ENCODE results near the gene RELT. TPM values are rescaled to one million over a fixed set of nuclear protein-coding genes. Genes with fewer than 3 reads are reported as not detected.

RELT gene
- total RNA-seq, 2 experiments from 2014 or later, result 21.5 to 30.8 TPM

DNA sequence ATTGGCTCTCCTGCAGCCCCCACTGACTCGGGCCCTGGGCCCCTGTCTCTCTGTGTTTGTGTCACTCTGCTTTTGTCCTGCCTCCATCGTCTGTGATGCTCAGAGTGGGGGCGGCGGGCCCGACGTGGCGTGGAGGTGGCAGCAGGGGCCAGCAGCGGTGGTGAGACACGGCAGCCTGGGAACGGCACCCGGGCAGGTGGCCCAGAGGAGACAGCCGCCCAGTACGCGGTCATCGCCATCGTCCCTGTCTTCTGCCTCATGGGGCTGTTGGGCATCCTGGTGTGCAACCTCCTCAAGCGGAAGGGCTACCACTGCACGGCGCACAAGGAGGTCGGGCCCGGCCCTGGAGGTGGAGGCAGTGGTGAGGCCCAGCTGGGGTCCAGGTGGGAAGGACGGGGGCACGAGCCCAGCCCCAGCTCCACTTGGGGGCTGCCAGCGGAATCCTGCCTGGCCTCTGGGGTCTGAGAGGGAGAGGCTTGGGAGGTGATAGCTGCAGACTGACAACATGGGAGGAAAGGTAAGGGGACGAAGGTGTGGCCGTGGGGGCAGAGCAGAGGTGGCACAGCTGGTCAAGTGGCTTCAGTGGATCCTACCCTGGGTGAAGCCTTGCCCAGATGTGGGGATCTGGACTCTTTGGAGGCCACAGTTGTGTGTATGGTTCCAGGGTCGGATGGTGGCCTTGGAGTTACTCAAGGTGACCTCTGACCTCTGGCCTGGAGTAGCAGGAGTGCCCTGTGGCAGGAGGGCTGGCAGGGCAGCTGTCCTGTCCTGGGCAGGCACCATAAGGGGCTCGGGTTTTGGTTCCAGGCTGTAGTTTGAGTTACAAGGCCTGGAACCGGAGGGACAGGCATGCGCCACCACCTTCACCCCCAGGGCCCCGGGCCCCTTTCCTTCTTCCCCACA is 16.2 kb downstream of the RELT start:
- no peak for DNase-seq (ENCODE audit: low spot score)
- no TSS peak for BruUV-seq (replicated peaks)
- CTCF ChIA-PET (ENCODE audit: unreplicated experiment), result interaction anchor here (0.9 to 2.3 kb wide), 3 partner anchors 7 to 41 kb away, joined by 3 to 10 read pairs (median 9); no protein-coding TSS in a partner anchor
- Histone ChIP-seq H3K4me1 (ENCODE audit: insufficient read depth, low read length, poor library complexity, severe bottlenecking) (peaks cover 27% of the 10 kb centered on the region), H3K36me3 (ENCODE audit: insufficient read depth, low read length) (peaks cover 64% of the 10 kb centered on the region; the same call in 1 of the 2 replicates), H3K4me3 (ENCODE audit: low read depth, low read length, poor library complexity, severe bottlenecking) (no peak overlapping the region), H3K9me3 (ENCODE audit: low read length) (no peaks in the 10 kb centered on the region), H3K9me2 (ENCODE audit: insufficient read depth, low read length) (no peaks in the 10 kb centered on the region), H4K20me1 (ENCODE audit: insufficient read depth, low read length) (no peaks in the 10 kb centered on the region), H3K79me2 (ENCODE audit: insufficient read depth, low read depth, low read length) (peaks cover 4% of the 10 kb centered on the region; the same call in 1 of the 2 replicates), H3K27ac (ENCODE audit: low read depth, low read length, poor library complexity, severe bottlenecking) (no peak overlapping the region), H2AFZ (ENCODE audit: low read length) (no peak overlapping the region), H3K4me2 (ENCODE audit: low read length) (no peak overlapping the region)
- intact Hi-C loops (cut with micrococcal nuclease; ENCODE audit: unreplicated experiment), result loop anchor here (1.0 to 2.0 kb wide), 2 partner anchors 16 to 41 kb away; partner anchors contain the start of gene RELT
- TF ChIP-seq, protein P1, sequence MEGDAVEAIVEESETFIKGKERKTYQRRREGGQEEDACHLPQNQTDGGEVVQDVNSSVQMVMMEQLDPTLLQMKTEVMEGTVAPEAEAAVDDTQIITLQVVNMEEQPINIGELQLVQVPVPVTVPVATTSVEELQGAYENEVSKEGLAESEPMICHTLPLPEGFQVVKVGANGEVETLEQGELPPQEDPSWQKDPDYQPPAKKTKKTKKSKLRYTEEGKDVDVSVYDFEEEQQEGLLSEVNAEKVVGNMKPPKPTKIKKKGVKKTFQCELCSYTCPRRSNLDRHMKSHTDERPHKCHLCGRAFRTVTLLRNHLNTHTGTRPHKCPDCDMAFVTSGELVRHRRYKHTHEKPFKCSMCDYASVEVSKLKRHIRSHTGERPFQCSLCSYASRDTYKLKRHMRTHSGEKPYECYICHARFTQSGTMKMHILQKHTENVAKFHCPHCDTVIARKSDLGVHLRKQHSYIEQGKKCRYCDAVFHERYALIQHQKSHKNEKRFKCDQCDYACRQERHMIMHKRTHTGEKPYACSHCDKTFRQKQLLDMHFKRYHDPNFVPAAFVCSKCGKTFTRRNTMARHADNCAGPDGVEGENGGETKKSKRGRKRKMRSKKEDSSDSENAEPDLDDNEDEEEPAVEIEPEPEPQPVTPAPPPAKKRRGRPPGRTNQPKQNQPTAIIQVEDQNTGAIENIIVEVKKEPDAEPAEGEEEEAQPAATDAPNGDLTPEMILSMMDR (conservative IDR thresholded peaks at IDR 0.05; ENCODE audit: low read length), result no peak
- TF ChIP-seq EZH2phosphoT487 (IDR thresholded peaks at IDR 0.05; ENCODE audit: borderline replicate concordance, low read depth, low read length), result no peak
- POLR2A ChIA-PET, result no interaction called here

DNA sequence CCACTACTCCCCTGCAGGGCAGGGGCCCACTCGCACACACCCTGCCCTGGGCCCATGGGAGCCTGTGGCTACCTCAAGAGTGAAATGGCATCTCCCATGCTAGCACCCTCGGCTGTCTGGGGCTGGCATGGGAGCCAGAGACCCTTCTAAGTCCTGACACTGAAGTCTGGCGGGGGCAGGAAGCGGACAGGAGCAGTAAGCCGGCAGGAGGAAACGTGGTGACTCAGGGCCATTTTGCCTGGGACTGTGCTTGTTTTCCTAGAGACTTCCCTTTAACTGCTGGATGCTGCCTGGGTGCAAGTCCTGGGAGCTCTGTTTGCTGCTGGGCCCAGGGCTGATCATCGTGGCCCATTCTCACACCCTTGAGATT is 16.8 kb downstream of the RELT start:
- DNase-seq (ENCODE audit: low spot score), result no peak

More for the DNA sequence above, 16.8 kb downstream of the RELT start:
- TF ChIP-seq, protein P1 (conservative IDR thresholded peaks at IDR 0.05; ENCODE audit: low read length), result no peak
- Histone ChIP-seq H3K9me2 (ENCODE audit: insufficient read depth, low read length) (no peaks in the 10 kb centered on the region), H3K4me2 (ENCODE audit: low read length) (no peak overlapping the region), H3K4me1 (ENCODE audit: insufficient read depth, low read length, poor library complexity, severe bottlenecking) (peaks cover 21% of the 10 kb centered on the region), H2AFZ (ENCODE audit: low read length) (no peak overlapping the region), H3K4me3 (ENCODE audit: low read depth, low read length, poor library complexity, severe bottlenecking) (no peak overlapping the region), H4K20me1 (ENCODE audit: insufficient read depth, low read length) (no peaks in the 10 kb centered on the region), H3K9me3 (ENCODE audit: low read length) (no peaks in the 10 kb centered on the region), H3K79me2 (ENCODE audit: insufficient read depth, low read depth, low read length) (no peaks in the 10 kb centered on the region), H3K36me3 (ENCODE audit: insufficient read depth, low read length) (peaks cover 64% of the 10 kb centered on the region; the same call in 1 of the 2 replicates), H3K27ac (ENCODE audit: low read depth, low read length, poor library complexity, severe bottlenecking) (no peak overlapping the region)
- ChIA-PET CTCF (ENCODE audit: unreplicated experiment) (interaction anchor here (0.9 to 2.3 kb wide), 4 partner anchors 8 to 86 kb away, joined by 3 to 10 read pairs (median 7); no protein-coding TSS in a partner anchor), POLR2A (no interaction called here)
- intact Hi-C loops (cut with micrococcal nuclease; ENCODE audit: unreplicated experiment), result loop anchor here (1.0 to 2.0 kb wide), 2 partner anchors 16 to 42 kb away; partner anchors contain the start of gene RELT
- BruUV-seq (replicated peaks), result no TSS peak
